Stimulated activated CD8-positive, alpha-beta memory T cell treated with anti-CD3 and anti-CD28 coated beads, Interleukin-2, amount 100 ng/mL, for 48 hours (primary cell): ENCODE data around the gene COPS4.
"Not testable (repeated sequence)": the region's sequence is repeated elsewhere in the genome, so short reads cannot be mapped to it uniquely, and the experiment has no call there.

Source experiments
- DNase-seq, 2 donors: peaks; one replicate each; pipeline ENCODE4 v3.0.0-alpha.2; 2020; ENCODE audit warnings: low read depth in 2 of 2

COPS4 gene

DNA sequence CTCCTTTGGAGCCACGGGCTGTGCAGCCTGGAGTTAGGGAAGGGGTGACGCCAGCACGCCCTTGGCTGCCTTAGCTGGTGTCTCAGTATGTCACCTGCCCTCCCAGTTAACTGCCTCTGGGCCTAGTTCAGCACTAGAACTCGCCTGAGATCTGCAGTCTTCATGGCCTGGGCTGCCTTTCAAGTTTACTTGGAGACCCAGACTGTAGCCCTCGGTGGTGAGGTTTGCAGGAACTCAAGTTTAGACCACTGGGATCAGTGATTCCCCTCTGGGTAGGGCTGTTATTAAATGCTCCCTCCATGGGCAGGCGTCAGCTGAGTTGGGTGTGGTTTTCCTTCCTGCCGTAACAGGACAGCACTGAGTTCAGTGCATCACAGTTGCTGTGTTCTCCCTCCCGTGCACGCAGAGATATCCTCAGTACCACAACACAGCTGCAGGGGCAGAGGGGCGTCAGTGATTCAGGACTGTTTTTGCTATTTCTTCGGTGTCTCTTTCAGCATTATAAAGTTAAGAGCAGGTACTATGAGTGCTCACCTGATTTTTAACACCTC is 49.0 kb downstream of the COPS4 start:
- DNase-seq = no peak

DNA sequence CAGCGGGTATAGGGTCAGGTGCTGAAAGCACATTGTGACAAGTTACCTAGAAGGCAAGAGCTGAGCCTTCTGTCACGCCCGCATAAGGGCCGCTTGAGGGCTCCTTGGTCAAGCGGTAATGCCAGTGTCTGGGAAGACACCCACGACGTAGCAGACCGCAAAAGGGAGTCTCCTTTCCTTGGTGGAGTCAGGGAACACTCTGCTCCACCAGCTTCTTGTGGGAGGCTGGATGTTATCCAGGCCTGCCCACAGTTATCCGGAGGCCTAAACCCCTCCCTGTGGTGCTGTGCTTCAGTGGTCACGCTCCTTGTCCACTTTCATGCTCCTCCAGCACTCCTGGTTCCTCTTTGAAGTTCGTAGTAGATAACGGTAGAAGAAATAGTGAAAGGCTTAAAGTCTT is 50.0 kb downstream of the COPS4 start:
- not testable (repeated sequence) for DNase-seq

DNA sequence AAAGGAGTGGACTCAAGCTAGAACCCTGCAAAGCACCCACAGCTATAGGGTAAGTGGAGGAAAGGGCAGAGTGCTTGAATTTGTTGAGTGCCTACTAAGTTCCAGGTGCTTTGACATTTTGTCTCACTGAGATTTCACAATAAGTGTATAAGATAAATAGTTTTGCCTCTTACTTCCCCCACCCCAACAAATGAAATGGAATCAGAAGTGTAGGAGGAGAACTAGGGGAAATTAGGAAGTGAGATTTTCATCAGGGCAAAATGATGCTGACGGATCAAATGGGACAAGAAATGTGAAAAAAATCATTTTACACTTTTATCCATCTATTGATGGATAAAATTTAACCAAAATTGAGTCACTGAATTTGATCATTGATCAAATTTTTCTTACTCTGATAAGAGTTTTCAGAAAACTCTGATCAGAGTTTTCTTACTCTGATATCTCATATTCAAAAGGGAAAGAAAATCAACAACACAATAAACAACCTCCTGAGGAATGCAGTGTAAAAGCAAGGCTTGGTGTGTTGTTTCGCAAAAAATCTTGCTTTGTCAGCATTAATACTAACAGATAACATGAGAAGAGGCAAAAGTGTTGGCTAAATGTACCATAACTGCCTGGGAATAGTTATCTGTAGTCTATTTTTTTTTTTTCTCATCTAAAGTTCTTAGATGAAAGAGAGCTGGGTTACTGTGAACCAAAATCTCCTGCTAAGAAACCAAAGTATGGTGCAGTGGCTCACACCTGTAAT is 54.6 kb downstream of the COPS4 start:
- no peak for DNase-seq

DNA sequence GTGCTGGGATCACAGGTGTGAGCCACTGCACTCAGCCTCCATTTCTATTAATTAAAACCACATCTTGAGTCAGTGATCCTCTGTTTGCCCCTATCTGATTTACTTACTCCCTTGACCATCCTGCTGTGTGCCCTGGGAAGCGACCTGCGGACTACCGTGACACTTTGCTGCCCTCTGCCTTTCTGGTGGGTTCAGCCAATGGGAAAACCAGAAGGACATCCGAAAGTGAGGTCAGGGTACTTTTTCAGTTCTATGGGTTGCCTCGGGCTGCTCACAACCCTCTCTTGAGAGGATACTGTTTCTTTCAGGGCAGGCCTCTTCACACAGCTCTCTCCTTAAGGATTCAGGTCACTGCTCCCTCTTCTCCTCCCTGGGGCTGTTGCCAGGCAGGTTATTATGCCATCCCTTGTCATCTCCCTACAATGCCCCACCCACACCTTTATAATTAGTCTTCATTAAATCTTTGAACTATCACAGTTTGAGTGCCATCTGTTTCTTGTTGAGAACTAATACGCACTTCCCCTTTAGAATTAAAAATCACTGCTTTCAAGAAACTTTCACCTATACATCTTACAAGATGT is 58.2 kb downstream of the COPS4 start:
- DNase-seq = no peak

DNA sequence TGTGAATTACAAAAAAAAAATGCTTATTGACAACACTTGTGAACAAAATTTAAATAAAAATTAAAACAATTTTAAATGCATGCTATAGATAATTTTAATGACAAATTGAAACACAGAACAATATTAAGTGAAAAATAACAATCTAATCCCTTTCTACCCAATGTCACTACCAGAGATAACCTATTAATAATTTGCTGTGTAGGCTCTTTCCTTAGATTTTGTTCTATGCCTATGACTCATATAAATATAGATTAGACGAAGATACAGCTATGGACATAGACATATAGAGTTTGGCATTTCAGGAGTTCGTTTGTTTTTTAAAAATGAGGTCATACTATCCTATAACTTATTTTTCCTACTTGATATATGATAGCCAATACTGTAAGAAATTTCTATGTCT is 61.4 kb downstream of the COPS4 start:
- DNase-seq = no peak

DNA sequence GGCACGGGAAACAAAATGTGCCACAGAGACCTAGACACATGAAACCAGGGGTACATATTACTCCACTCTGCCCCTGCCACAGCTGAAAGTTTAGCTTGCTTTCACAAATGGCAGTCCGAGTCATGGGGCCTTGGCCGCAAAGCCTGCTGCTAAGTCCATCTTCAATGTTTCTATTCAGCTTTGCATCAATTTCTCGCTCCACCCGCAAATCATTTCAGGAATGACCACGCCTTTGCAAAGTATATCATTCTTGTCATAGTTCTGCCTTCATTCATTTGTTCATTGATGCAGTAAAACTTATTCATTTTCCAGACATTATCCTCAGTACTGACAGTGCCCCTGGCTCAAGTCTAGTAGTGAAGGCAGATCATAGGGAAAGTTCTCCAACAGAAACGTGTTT is 70.0 kb downstream of the COPS4 start:
- DNase-seq = no peak

DNA sequence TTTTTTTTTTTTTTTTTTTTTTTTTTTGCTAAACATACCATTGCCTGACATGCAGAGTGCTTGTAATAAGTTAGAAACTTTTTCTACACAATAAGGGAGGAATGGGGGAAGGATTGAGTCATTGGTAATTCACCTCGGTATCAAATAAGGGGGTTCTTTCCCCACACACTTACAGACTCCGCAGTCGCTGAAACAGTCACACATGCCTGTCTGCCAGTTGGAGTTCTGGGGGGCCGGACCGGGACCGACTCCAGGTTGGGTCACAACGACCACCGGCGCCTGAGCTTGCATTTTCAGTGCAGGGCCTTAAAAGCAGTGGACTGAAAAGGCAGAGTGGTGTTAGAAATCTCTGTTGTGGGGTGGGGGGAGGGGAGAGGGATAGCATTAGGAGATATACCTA is 72.6 kb downstream of the COPS4 start:
- DNase-seq = no peak

DNA sequence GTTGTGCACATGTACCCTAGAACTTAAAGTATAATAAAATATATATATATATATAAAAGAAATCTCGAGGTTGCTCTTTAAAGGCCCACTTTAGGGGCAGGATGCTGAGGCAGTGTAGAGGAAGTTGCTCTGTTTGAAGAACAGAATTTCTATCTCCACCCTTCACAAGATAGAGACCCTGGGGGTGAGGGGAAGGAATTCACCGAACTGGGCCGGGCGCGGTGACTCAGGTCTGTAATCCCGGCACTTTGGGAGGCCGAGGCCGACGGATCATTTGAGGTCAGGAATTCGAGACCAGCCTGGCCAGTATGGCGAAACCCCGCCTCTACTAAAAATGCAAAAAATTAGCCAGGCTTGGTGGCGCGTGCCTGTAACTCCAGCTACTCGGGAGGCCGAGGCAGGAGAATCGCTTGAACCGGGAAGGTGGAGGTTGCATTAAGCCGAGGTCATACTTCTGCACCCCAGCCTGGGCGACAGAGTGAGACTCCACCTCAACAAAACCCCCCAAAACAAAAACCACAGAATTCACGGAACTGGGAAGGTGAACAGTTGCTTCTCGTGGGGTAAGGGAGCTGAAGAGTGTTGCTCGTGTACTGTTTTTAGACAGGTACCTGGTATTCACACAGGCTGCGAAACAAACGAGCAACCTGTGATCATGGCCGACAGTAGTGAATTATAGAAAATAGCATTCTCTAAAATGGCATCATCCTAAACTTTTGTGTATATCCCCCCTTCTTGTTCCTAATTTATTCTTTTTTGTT is 73.3 kb downstream of the COPS4 start:
- no peak for DNase-seq

DNA sequence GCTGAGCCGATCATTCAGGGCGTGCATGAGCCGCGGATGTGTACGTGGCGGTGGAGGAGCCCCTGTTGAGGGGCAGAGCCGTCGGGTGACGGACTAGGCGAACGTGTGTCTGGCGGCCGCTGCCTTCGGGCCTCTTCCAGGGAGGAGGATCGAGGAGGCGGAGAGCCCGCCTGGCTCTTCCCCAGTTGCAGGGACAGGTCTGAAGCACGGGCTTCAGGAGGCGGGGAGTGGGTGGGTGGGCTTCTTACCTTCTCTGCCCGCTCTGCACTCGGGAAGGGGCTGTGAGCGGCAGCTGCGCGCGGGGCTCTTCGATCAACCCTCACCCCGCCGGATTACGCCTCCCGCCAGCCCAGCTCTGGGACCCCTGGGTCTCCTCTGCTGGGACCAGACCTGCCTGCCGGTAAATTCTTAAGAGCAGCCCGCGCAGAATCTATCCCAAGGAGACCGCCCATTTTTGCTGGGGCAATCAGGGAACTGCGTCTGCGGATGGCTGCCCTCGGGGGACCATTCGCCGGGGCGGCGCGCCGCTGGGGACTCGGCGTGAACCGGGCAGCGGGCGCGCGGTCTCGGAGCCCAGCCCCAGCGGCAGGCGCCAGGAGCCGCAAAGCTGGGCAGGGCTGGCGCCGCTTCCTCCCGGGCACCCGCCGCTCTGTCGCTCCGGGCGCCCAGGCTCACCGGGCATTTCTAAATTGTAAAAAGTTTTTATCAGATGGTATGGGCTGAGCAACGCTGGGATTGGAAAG is 74.7 kb downstream of the COPS4 start:
- DNase-seq = peak; percentile 20 to 34

DNA sequence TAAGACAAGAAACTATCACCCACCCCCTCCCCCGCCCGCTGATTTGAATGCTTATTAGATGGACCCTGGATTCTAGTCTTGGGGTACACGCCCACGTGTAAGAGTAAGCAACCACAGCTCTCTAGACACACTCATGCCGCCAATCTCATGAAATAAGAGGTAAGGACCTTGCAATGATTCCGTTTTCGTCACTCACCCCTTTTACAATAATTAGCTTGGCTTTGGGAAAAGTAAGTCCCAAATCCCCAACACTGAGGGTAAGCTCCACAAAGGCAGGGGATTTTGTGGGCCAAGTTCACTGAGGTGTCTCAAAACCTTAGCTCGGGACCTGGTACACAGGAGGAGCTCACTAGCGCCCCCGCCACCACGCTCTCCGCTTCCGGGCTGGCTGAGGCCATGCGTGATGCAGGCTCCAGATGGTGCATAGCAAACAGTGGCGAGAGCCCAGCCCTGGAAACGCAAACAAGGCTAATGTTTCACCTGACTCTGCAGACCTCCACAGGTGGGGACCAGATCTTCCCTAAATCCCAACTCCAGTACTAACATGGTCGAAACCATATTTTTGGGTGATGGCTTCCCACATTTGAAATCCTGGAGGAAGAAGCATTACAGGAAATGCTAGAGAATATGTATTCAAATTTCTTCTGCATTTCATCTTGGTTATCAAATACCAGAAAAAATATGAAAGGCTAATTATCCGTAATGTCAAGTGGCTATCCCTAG is 75.4 kb downstream of the COPS4 start:
- peak; percentile 85 to 87 for DNase-seq

DNA sequence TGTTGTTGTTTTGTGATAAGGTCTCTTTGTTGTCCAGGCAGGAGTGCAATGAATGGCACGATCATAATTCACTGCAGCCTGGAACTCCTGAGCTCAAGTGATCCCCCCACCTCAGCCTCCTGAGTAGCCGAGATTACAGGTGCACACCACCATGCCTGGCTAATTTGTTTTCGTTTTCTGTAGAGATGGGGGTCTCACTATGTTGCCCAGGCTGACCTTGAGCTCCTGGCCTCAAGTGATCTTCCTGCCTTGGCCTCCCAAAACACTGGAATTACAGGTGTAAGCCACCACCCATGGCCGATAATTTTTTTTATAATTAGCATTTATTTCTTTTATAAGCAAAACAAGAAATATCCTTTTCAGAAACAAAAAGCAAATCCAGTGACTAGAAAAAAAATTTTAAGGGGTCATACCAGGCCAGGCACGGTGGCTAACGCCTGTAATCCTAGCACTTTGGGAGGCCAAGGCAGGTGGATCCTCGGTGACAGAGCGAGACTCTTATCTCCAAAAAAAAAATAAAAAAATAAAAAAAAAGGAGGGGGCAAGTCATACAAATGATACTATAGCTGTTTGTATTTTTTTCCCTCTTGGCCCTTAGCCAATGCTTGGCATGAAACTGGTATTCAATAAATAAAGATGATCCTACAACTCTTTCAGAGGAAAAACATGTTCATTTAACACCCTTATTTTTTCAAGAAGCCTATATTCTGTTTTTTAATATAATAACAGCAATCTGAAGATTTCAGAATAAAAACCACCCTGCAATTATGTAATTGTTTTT is 76.2 kb downstream of the COPS4 start:
- no peak for DNase-seq

DNA sequence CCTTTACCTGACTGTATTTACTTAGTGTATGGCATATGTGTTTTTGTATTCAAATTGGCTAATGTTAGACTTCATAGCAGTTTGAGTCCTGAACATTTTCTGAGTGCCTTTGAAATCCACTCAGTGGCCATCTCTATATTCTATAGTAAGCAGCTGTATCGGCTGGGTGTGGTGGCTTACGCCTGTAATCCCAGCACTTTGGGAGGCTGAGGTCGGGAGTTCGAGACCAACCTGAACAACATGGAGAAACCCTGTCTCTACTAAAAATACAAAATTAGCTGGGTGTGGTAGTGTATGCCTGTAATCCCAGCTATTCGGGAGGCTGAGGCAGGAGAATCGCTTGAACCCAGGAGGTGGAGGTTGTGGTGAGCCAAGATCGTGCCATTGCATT is 76.8 kb downstream of the COPS4 start:
- not testable (repeated sequence) for DNase-seq

DNA sequence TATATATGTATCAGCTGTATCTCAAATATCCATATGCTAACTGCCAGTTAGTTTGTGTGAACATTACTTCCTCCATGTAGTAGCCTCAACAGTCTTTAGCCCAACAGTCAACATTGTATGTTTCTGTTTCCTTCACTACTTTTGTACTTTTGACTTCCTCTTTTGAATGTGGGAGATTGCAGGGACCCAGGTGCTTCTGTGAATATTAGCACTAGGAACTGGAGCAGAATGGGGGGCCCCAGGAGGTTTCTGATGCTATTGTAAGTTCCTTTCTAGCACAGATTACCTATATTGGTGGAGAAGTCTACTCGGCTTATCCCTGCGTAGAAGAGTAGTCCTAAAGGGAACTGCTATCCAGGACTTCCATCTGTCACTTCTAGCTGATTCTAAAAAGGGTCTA is 77.2 kb downstream of the COPS4 start:
- no peak for DNase-seq

DNA sequence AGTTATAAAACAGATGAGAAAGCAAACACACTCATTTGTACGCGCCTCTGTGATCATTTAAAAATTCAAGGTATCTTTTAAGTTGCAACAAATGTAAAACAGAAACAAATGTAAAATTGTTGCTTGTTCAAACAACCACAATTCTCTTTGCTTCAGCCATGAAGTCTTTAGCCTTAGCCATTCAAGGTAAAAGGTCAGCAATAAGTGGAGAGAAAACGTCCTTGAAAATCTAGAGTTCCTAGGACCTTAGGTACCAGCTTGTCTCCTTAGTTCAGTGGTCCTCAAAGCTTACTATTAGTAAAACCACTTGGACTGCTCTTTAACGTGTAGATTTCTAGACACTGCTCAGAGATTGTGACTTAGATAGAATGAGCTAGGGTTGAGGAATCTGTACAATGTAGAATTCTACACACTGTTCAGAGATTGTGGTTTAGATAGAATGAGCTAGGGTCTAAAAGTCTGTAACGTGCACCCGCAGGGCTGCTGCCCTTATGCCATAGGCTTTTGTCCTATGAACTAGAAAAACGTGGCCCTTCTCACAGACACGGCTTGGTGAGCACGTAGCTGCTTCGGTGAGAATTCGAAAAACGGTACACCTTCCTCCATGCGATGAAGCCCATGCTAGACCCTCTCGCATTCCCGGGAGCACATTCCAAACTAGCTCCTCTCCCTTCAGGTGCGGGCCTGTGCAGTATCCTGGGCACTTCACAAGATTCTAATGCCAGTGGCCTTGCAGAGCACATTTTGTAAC is 77.9 kb downstream of the COPS4 start:
- DNase-seq = peak in 1 of 2 donors; percentile 15

DNA sequence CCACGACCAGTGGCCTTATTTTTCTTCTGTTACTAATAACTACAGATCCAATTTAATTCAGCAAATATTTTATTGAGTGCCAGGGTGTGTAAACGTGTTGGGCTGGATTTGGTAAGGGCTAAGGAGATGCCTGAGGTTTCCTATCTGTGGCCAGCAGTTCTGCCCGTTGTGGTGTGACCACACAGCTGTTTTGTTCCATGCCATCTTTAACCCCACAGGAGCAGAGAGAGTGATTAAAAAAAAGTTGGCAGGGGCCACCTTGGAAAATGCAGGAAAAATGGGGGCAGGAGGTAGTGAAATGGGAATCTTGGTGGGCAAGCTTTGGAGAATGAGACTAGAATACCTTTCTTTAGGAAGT is 78.4 kb downstream of the COPS4 start:
- no peak for DNase-seq

DNA sequence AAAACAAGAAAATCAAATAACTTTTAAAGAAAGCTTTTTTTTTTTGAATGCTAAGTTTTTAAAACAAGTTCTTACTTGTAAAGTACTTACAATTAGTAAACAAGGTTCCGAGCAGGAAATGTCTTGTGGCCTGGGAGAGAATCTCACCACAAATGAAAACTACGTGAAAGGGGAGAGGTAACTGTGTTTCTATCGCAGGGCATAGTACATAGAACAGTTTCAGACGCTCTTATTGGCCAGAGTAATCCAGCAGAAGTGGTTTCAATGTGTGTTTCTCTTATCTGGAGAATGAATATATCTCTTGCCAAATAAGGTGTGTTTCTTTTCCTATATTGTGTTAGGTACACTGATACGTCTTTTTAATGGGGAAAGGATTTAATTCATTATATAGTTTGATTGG is 79.6 kb downstream of the COPS4 start, which contains the start of gene PLAC8:
TSS of gene PLAC8 (minus strand) at position 154 of the 400 bp plus-strand sequence. CDS start 6,808 bp downstream, outside the sequence.
- DNase-seq = no peak

DNA sequence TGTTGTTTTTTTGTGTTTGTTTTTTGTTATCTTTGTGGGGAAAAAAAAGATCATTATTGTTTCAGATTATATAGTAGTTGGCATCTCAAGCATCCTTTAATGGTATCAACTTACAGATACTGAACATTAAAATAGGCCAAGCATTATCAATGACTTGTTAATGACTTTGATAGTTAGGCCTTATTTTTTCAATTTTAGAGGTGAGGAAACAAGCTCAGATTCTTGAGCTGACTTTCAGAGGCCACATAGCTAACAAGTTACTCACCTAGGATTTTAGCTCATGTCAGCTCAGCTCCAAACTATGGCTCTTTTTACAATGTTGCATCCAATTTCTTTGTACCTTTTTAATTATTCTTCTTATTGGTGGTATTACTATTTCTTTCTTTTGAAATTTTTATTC is 80.0 kb downstream of the COPS4 start:
- no peak for DNase-seq

DNA sequence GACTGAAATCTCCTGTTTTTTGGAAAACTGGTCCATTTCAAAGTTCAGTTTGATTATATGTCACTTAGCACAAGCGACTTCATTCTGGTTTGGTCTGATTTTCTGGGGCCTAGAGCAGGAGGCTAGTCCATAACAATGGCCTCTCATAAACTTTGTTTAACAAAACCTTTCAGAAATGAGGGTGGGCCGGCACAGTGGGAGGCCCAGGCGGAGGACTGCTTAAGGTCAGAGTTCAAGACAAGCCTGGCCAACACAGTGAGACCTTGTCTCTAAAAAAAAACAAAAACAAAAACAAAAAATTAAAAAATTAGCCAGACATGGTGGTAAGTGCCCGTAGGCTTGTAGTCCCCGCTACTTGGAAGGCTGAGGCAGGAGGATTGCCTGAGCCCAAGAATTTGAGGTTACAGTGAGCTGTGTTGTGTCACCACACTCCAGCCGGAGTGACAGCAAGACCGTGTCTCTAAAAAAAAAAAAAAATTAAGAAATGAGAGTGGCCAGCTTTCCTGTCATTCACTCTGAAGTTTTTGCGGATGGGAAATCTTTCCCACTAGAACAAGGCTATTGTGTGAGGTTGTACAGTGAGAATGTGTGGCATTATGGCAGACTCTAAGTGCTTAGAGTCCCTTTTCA is 80.8 kb downstream of the COPS4 start:
- DNase-seq = no peak

DNA sequence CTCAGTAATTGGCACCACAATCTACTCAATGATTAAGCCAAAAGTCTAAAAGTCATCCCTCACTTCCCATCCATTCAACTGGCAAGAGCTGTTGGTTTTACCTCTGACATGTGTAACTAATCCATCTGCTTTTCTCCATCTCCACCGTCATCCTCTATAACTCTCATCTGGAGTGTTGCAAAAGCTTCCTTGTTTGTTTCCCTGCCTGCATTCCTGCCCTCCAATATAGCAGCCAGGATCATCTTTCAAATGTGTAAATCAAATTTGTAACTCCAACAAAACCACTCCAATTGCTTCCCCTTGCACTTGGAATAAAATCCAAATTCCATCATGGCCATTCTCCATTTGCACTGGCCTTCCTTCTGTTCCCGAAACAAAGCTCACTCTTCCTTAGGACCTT is 83.9 kb downstream of the COPS4 start:
- DNase-seq = no peak
